Measurements from ENCODE around the gene TTC1.

GRCh38 chr5:160039810-160040470 is 31.0 kb downstream of the TTC1 start:
- no peak for TF ChIP-seq CTCF (IDR thresholded peaks at IDR 0.05)
- no peak for TF ChIP-seq POLR2AphosphoS5 (IDR thresholded peaks at IDR 0.05; ENCODE audit: low read depth, low read length)
- TF ChIP-seq REST (IDR thresholded peaks at IDR 0.05; ENCODE audit: insufficient read depth in 1 of 2, low read depth in 2 of 2, low read length in 1 of 2): no peak
- TF ChIP-seq SIN3A (IDR thresholded peaks at IDR 0.05; ENCODE audit: borderline replicate concordance, insufficient read depth, low read depth, low read length): no peak
- no peak for TF ChIP-seq TCF7L2 (IDR thresholded peaks at IDR 0.05; ENCODE audit: low read depth, low read length)

All from Panc1 (cell line).